ENCODE results near the gene TOR2A. TPM values are rescaled to one million over a fixed set of nuclear protein-coding genes. Genes with fewer than 3 reads are reported as not detected.
A peak's percentile ranks its signal among the peaks of the same experiment; 100 is the strongest.

Gene TOR2A
- total and polyA plus RNA-seq, 9 of the 15 experiments (the other 6 are each of a cell fraction or from before 2014, with no cell fraction given), result 0.80 to 25.9 (median 11.1) TPM

DNA sequence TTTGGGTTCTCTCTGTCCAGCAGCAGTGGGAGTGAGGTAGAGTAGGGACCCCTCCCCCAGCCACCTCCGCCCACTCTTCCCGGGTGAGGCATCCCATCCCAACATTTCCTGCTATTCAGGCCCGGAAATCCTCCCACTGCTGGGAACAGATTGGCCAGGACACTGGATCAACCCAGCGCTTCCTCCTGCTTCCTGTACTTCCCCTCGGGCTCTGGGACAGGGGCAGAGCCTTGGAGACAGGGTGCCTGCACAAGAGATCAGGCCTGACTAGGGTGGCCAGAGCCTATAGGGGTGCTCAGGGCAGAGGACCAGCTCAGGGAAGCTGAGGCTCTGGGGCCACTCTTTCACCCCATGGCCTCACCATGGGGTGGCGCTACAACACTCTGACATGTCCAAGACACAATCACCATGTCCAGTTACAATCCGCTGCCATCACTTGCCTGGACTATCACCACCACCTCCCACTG is 28.9 kb upstream of the TOR2A start (continued):
- TF ChIP-seq, protein P1, sequence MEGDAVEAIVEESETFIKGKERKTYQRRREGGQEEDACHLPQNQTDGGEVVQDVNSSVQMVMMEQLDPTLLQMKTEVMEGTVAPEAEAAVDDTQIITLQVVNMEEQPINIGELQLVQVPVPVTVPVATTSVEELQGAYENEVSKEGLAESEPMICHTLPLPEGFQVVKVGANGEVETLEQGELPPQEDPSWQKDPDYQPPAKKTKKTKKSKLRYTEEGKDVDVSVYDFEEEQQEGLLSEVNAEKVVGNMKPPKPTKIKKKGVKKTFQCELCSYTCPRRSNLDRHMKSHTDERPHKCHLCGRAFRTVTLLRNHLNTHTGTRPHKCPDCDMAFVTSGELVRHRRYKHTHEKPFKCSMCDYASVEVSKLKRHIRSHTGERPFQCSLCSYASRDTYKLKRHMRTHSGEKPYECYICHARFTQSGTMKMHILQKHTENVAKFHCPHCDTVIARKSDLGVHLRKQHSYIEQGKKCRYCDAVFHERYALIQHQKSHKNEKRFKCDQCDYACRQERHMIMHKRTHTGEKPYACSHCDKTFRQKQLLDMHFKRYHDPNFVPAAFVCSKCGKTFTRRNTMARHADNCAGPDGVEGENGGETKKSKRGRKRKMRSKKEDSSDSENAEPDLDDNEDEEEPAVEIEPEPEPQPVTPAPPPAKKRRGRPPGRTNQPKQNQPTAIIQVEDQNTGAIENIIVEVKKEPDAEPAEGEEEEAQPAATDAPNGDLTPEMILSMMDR (IDR thresholded peaks at IDR 0.05 in 2 of 3, conservative IDR thresholded peaks at IDR 0.05 in 1 of 3; ENCODE audit: insufficient read depth in 2 of 3, low read depth in 1 of 3, low read length in 3 of 3), result peak; percentile 78 to 85 (median 84)
- TF ChIP-seq TBP (optimal IDR thresholded peaks at IDR 0.05; ENCODE audit: low read depth, low read length) (no peak), NFE2 (IDR thresholded peaks at IDR 0.05; ENCODE audit: low read depth) (no peak), ZBTB49 (CRISPR knock-in tag; IDR thresholded peaks at IDR 0.05; ENCODE audit: borderline replicate concordance) (no peak), ZNF277 (CRISPR knock-in tag; IDR thresholded peaks at IDR 0.05; ENCODE audit: borderline replicate concordance) (no peak), ZNF444 (CRISPR knock-in tag; IDR thresholded peaks at IDR 0.05) (no peak), ZC3H4 (CRISPR knock-in tag; IDR thresholded peaks at IDR 0.05; ENCODE audit: borderline replicate concordance) (no peak), EGR1 (conservative IDR thresholded peaks at IDR 0.05) (peak; percentile 20; the same call in 1 of the 2 replicates), ILK (tag; IDR thresholded peaks at IDR 0.05; ENCODE audit: borderline replicate concordance, low read depth) (no peak), CC2D1A (IDR thresholded peaks at IDR 0.05) (peak; percentile 69; the same call in 1 of the 2 replicates), THAP7 (CRISPR knock-in tag; IDR thresholded peaks at IDR 0.05) (no peak), CEBPB (tag; IDR thresholded peaks at IDR 0.05) (no peak), ZNF280A (IDR thresholded peaks at IDR 0.05; ENCODE audit: low read depth, partially characterized antibody) (no peak), ZNF232 (CRISPR knock-in tag; IDR thresholded peaks at IDR 0.05) (no peak)
- TF ChIP-seq, protein P2, sequence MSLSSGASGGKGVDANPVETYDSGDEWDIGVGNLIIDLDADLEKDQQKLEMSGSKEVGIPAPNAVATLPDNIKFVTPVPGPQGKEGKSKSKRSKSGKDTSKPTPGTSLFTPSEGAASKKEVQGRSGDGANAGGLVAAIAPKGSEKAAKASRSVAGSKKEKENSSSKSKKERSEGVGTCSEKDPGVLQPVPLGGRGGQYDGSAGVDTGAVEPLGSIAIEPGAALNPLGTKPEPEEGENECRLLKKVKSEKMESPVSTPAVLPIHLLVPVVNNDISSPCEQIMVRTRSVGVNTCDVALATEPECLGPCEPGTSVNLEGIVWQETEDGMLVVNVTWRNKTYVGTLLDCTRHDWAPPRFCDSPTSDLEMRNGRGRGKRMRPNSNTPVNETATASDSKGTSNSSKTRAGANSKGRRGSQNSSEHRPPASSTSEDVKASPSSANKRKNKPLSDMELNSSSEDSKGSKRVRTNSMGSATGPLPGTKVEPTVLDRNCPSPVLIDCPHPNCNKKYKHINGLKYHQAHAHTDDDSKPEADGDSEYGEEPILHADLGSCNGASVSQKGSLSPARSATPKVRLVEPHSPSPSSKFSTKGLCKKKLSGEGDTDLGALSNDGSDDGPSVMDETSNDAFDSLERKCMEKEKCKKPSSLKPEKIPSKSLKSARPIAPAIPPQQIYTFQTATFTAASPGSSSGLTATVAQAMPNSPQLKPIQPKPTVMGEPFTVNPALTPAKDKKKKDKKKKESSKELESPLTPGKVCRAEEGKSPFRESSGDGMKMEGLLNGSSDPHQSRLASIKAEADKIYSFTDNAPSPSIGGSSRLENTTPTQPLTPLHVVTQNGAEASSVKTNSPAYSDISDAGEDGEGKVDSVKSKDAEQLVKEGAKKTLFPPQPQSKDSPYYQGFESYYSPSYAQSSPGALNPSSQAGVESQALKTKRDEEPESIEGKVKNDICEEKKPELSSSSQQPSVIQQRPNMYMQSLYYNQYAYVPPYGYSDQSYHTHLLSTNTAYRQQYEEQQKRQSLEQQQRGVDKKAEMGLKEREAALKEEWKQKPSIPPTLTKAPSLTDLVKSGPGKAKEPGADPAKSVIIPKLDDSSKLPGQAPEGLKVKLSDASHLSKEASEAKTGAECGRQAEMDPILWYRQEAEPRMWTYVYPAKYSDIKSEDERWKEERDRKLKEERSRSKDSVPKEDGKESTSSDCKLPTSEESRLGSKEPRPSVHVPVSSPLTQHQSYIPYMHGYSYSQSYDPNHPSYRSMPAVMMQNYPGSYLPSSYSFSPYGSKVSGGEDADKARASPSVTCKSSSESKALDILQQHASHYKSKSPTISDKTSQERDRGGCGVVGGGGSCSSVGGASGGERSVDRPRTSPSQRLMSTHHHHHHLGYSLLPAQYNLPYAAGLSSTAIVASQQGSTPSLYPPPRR (CRISPR knock-in tag; IDR thresholded peaks at IDR 0.05; ENCODE audit: borderline replicate concordance), result no peak
